Measurements from ENCODE around the gene DRICH1. TPM values are rescaled to one million over a fixed set of nuclear protein-coding genes. Genes with fewer than 3 reads are reported as not detected.
"Not testable (repeated sequence)": the region's sequence is repeated elsewhere in the genome, so short reads cannot be mapped to it uniquely, and the experiment has no call there.

Gene DRICH1
- total and polyA plus RNA-seq, 4 donors: 0.08 to 0.33 TPM; not detected in 2

GRCh38 chr22:23622634-23623033 is 9.5 kb downstream of the DRICH1 start:
- TF ChIP-seq TAF1 (conservative IDR thresholded peaks at IDR 0.05) (no peak), EGR1 (IDR thresholded peaks at IDR 0.05; ENCODE audit: low read depth in 2 of 2) (no peak), CTCF (IDR thresholded peaks at IDR 0.05; ENCODE audit: low read depth, low read length, missing input control) (no peak)
- no peak overlapping the region for H3K27ac ChIP-seq (ENCODE audit: low read depth in 1 of 2, low read length in 2 of 2)
- H3K4me3 ChIP-seq (ENCODE audit: low read depth in 1 of 3, low read length in 3 of 3): no peak overlapping the region
- H3K27me3 ChIP-seq (ENCODE audit: control insufficient read depth in 4 of 4, insufficient read depth in 4 of 4, low read length in 3 of 4): no peaks in the 10 kb centered on the region
- DNase-seq (ENCODE audit: low spot score): no peak
- WGBS: 65% methylated on average over 2 of the region's 2 CpGs
- H3K4me1 ChIP-seq (ENCODE audit: control insufficient read depth in 4 of 4, insufficient read depth in 4 of 4, low read length in 3 of 4): no peaks in the 10 kb centered on the region
- H3K9ac ChIP-seq (ENCODE audit: low read depth in 1 of 2, low read length in 2 of 2): no peak overlapping the region
- H3K9me3 ChIP-seq (ENCODE audit: control insufficient read depth in 4 of 4, low read length in 3 of 4): no peaks in the 10 kb centered on the region
- no peaks in the 10 kb centered on the region for H3K36me3 ChIP-seq (ENCODE audit: control insufficient read depth in 4 of 4, insufficient read depth in 3 of 4, low read depth in 1 of 4, low read length in 3 of 4)

- H3K27me3 ChIP-seq (ENCODE audit: control insufficient read depth in 4 of 4, insufficient read depth in 4 of 4, low read length in 3 of 4); H3K9me3 ChIP-seq (ENCODE audit: control insufficient read depth in 4 of 4, low read length in 3 of 4); H3K36me3 ChIP-seq (ENCODE audit: control insufficient read depth in 4 of 4, insufficient read depth in 3 of 4, low read depth in 1 of 4, low read length in 3 of 4); DNase-seq (ENCODE audit: low spot score); H3K27ac ChIP-seq (ENCODE audit: low read depth in 1 of 2, low read length in 2 of 2); H3K4me3 ChIP-seq (ENCODE audit: low read depth in 1 of 3, low read length in 3 of 3); H3K4me1 ChIP-seq (ENCODE audit: control insufficient read depth in 4 of 4, insufficient read depth in 4 of 4, low read length in 3 of 4); H3K9ac ChIP-seq (ENCODE audit: low read depth in 1 of 2, low read length in 2 of 2): not testable (repeated sequence)
- WGBS: 93% methylated on average over 2 of the region's 2 CpGs
These were observed 10.2 kb downstream of the DRICH1 start for GRCh38 chr22:23621916-23622315.

- Histone ChIP-seq H3K4me1 (ENCODE audit: control insufficient read depth in 4 of 4, insufficient read depth in 4 of 4, low read length in 3 of 4) (no peaks in the 10 kb centered on the region), H3K4me3 (ENCODE audit: low read depth in 1 of 3, low read length in 3 of 3) (no peak overlapping the region), H3K27ac (ENCODE audit: low read depth in 1 of 2, low read length in 2 of 2) (no peak overlapping the region), H3K27me3 (ENCODE audit: control insufficient read depth in 4 of 4, insufficient read depth in 4 of 4, low read length in 3 of 4) (no peaks in the 10 kb centered on the region), H3K9ac (ENCODE audit: low read depth in 1 of 2, low read length in 2 of 2) (no peak overlapping the region), H3K9me3 (ENCODE audit: control insufficient read depth in 4 of 4, low read length in 3 of 4) (no peaks in the 10 kb centered on the region), H3K36me3 (ENCODE audit: control insufficient read depth in 4 of 4, insufficient read depth in 3 of 4, low read depth in 1 of 4, low read length in 3 of 4) (no peaks in the 10 kb centered on the region)
- DNase-seq (ENCODE audit: low spot score): no peak
- TF ChIP-seq JUND (IDR thresholded peaks at IDR 0.05) (no peak), NR2F2 (IDR thresholded peaks at IDR 0.05) (no peak), EGR1 (IDR thresholded peaks at IDR 0.05; ENCODE audit: low read depth in 2 of 2) (no peak), HNF4G (IDR thresholded peaks at IDR 0.05) (no peak), HNF4A (conservative IDR thresholded peaks at IDR 0.05) (no peak)
- 89% methylated on average over 9 of the region's 9 CpGs for WGBS
These were observed 10.9 kb downstream of the DRICH1 start for GRCh38 chr22:23621082-23621780.

DNA sequence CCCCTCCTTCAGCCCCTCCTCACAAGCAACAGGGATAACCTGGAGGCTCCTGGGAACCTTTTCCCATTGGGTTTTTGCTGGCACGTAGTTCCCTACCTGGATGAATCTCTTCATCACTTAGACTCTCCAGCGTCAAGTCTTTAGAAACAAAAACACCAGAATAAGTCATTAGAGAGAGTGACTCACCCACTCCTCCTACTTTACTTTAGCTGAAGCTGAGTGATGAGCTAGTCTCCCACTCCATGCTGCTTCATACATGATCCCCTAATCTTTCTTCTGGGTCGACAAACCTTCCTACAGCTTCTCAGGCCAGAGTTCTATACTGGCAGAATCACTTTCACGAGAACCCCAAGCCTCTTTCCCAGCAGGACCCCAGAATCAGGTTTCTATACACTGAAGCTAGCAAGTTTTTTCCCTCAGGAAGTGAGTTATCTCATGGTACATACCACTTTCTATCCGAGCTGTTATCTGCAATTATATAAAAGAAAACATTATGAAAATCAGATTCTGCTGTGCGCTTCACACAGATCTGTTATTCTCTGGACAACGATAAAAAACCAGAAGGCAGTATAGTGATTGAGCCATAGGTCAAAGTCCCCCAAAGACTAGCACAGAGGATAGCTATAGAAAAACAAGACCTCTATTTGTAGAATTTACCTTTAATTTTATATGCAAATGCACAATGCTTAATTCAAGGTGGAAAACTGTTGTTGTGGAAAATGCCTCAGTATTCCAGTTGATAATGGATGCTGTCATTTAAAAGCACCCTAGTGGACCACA is 18.7 kb downstream of the DRICH1 start:
- TF ChIP-seq, protein P1, sequence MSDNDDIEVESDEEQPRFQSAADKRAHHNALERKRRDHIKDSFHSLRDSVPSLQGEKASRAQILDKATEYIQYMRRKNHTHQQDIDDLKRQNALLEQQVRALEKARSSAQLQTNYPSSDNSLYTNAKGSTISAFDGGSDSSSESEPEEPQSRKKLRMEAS (IDR thresholded peaks at IDR 0.05): no peak
- no peak for TF ChIP-seq HNF4G (IDR thresholded peaks at IDR 0.05)
- peak in 1 of 2 donors; percentile 34 for TF ChIP-seq HNF4A (conservative IDR thresholded peaks at IDR 0.05)
- Histone ChIP-seq H3K27ac (ENCODE audit: low read depth in 1 of 2, low read length in 2 of 2) (no peak overlapping the region), H3K4me1 (ENCODE audit: control insufficient read depth in 4 of 4, insufficient read depth in 4 of 4, low read length in 3 of 4) (no peaks in the 10 kb centered on the region), H3K9me3 (ENCODE audit: control insufficient read depth in 4 of 4, low read length in 3 of 4) (no peaks in the 10 kb centered on the region), H3K27me3 (ENCODE audit: control insufficient read depth in 4 of 4, insufficient read depth in 4 of 4, low read length in 3 of 4) (no peaks in the 10 kb centered on the region), H3K9ac (ENCODE audit: low read depth in 1 of 2, low read length in 2 of 2) (no peak overlapping the region), H3K36me3 (ENCODE audit: control insufficient read depth in 4 of 4, insufficient read depth in 3 of 4, low read depth in 1 of 4, low read length in 3 of 4) (no peaks in the 10 kb centered on the region), H3K4me3 (ENCODE audit: low read depth in 1 of 3, low read length in 3 of 3) (no peak overlapping the region)
- DNase-seq (ENCODE audit: low spot score): no peak
- WGBS: 74% methylated on average over 7 of the region's 7 CpGs
